Measurements from ENCODE around the gene SBK1. TPM values are rescaled to one million over a fixed set of nuclear protein-coding genes. Genes with fewer than 3 reads are reported as not detected.
"Not testable (repeated sequence)": the region's sequence is repeated elsewhere in the genome, so short reads cannot be mapped to it uniquely, and the experiment has no call there.

Gene SBK1
- total and polyA plus RNA-seq, 10 of the 15 experiments (the other 5 are each of a cell fraction or from before 2014, with no cell fraction given), result 0.04 to 0.26 (median 0.06) TPM; not detected in 4

GRCh38 chr16:28330232-28330631 is 37.9 kb downstream of the SBK1 start:
- H3K27ac ChIP-seq (ENCODE audit: control insufficient read depth, insufficient read depth); intact Hi-C loops (cut with micrococcal nuclease; ENCODE audit: unreplicated experiment); H3K9ac ChIP-seq (ENCODE audit: control insufficient read depth, insufficient read depth, low read length); BruUV-seq (replicated peaks); POLR2A ChIA-PET; DNase-seq (ENCODE audit: low read depth, low spot score); H2AFZ ChIP-seq (ENCODE audit: control insufficient read depth, low read depth, low read length); H4K20me1 ChIP-seq (ENCODE audit: control insufficient read depth, insufficient read depth); in situ Hi-C loops (cut with MboI); H3K36me3 ChIP-seq (ENCODE audit: control insufficient read depth in 2 of 2, insufficient read depth in 2 of 2, low read length in 1 of 2); H3K27me3 ChIP-seq (replicated peaks in 1 of 2; ENCODE audit: control insufficient read depth in 2 of 2, insufficient read depth in 2 of 2, low read length in 1 of 2); H3K4me2 ChIP-seq (ENCODE audit: control insufficient read depth, insufficient read depth); H3K4me1 ChIP-seq (ENCODE audit: control insufficient read depth, insufficient read depth, low read length); H3K9me3 ChIP-seq (replicated peaks; ENCODE audit: control insufficient read depth, insufficient read depth, low read length); RAD21 ChIA-PET (ENCODE audit: unreplicated experiment); H3K79me2 ChIP-seq (ENCODE audit: control insufficient read depth, insufficient read depth, low read length); CTCF ChIA-PET; H3K4me3 ChIP-seq; FAIRE-seq: not testable (repeated sequence)
- peak; percentile 58; the same call in 2 of the 3 replicates for ATAC-seq
- WGBS (ENCODE audit: insufficient coverage, insufficient replicate concordance, low lambda C conversion rate, missing lambda C conversion rate), result 22% methylated on average over 6 of the region's 9 CpGs
- SMC1A ChIA-PET (ENCODE audit: uncharacterized antibody, unreplicated experiment), result interaction anchor here (0.7 kb wide), 1 partner anchor 211 kb away, joined by 3 read pairs; no protein-coding TSS in a partner anchor

DNA sequence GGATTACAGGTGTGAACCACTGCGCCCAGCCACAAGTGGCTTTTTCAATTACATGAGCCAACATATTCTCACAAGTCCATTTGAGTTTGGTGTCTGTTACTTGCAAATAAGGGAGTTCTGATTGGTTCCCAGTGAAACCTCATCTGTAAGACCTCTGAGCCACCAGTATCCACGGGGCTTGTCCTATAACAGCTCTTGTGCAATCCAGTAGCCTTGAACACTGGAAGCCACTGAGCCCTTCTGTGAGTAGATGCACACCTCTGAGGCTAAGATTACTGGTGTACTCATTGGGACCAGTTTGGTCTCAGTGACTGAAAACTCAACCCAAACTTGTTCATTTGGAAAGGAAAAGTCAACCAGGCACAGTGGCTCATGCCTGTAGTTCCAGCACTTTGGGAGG is 38.7 kb downstream of the SBK1 start:
- H3K36me3 ChIP-seq (ENCODE audit: control insufficient read depth in 2 of 2, insufficient read depth in 2 of 2, low read length in 1 of 2); CTCF ChIA-PET; H2AFZ ChIP-seq (ENCODE audit: control insufficient read depth, low read depth, low read length); H3K27me3 ChIP-seq (replicated peaks in 1 of 2; ENCODE audit: control insufficient read depth in 2 of 2, insufficient read depth in 2 of 2, low read length in 1 of 2); RAD21 ChIA-PET (ENCODE audit: unreplicated experiment); H3K27ac ChIP-seq (ENCODE audit: control insufficient read depth, insufficient read depth); H4K20me1 ChIP-seq (ENCODE audit: control insufficient read depth, insufficient read depth); POLR2A ChIA-PET; H3K4me1 ChIP-seq (ENCODE audit: control insufficient read depth, insufficient read depth, low read length); H3K9ac ChIP-seq (ENCODE audit: control insufficient read depth, insufficient read depth, low read length); H3K4me3 ChIP-seq; H3K79me2 ChIP-seq (ENCODE audit: control insufficient read depth, insufficient read depth, low read length); in situ Hi-C loops (cut with MboI); FAIRE-seq; H3K9me3 ChIP-seq (replicated peaks; ENCODE audit: control insufficient read depth, insufficient read depth, low read length); H3K4me2 ChIP-seq (ENCODE audit: control insufficient read depth, insufficient read depth); intact Hi-C loops (cut with micrococcal nuclease; ENCODE audit: unreplicated experiment); DNase-seq (ENCODE audit: low read depth, low spot score); BruUV-seq (replicated peaks): not testable (repeated sequence)
- WGBS (ENCODE audit: insufficient coverage, insufficient replicate concordance, low lambda C conversion rate, missing lambda C conversion rate), result 63% methylated on average over 2 of the region's 2 CpGs
- ATAC-seq, result peak; percentile 27; the same call in 1 of the 3 replicates
- SMC1A ChIA-PET (ENCODE audit: uncharacterized antibody, unreplicated experiment), result interaction anchor here (0.7 kb wide), 1 partner anchor 211 kb away, joined by 3 read pairs; no protein-coding TSS in a partner anchor

DNA sequence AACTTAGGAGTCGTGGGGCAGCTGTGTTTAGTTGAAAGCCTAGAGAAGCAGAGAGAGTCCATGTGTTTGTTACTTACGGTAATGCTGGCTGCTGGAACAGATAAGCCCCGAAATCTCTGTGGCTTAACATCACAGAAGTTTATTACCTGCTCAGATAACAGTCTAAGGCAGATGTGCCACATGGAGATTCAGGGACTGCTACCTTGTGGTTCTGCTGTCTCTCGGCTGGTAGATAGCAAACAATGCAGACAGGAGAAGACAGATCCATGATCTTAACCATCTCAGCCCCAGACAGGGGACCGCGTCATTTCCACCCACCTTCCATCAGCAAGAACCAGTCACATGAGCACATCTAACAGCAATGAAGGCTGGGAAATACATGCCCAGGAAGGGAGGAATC is 40.3 kb downstream of the SBK1 start:
- 56% methylated on average over 6 of the region's 6 CpGs for WGBS (ENCODE audit: insufficient coverage, insufficient replicate concordance, low lambda C conversion rate, missing lambda C conversion rate)
- intact Hi-C loops (cut with micrococcal nuclease; ENCODE audit: unreplicated experiment); ATAC-seq; BruUV-seq (replicated peaks); in situ Hi-C loops (cut with MboI); H3K4me1 ChIP-seq (ENCODE audit: control insufficient read depth, insufficient read depth, low read length); H3K9me3 ChIP-seq (replicated peaks; ENCODE audit: control insufficient read depth, insufficient read depth, low read length); POLR2A ChIA-PET; H3K4me3 ChIP-seq; H4K20me1 ChIP-seq (ENCODE audit: control insufficient read depth, insufficient read depth); H3K27me3 ChIP-seq (replicated peaks in 1 of 2; ENCODE audit: control insufficient read depth in 2 of 2, insufficient read depth in 2 of 2, low read length in 1 of 2); H2AFZ ChIP-seq (ENCODE audit: control insufficient read depth, low read depth, low read length); CTCF ChIA-PET; H3K27ac ChIP-seq (ENCODE audit: control insufficient read depth, insufficient read depth); DNase-seq (ENCODE audit: low read depth, low spot score); RAD21 ChIA-PET (ENCODE audit: unreplicated experiment); H3K4me2 ChIP-seq (ENCODE audit: control insufficient read depth, insufficient read depth); H3K9ac ChIP-seq (ENCODE audit: control insufficient read depth, insufficient read depth, low read length); H3K79me2 ChIP-seq (ENCODE audit: control insufficient read depth, insufficient read depth, low read length); H3K36me3 ChIP-seq (ENCODE audit: control insufficient read depth in 2 of 2, insufficient read depth in 2 of 2, low read length in 1 of 2); SMC1A ChIA-PET (ENCODE audit: uncharacterized antibody, unreplicated experiment); FAIRE-seq: not testable (repeated sequence)

- H3K4me1 ChIP-seq (ENCODE audit: control insufficient read depth, insufficient read depth, low read length); H3K4me2 ChIP-seq (ENCODE audit: control insufficient read depth, insufficient read depth); H3K79me2 ChIP-seq (ENCODE audit: control insufficient read depth, insufficient read depth, low read length); DNase-seq (ENCODE audit: low read depth, low spot score); CTCF ChIA-PET; H3K27me3 ChIP-seq (replicated peaks in 1 of 2; ENCODE audit: control insufficient read depth in 2 of 2, insufficient read depth in 2 of 2, low read length in 1 of 2); H2AFZ ChIP-seq (ENCODE audit: control insufficient read depth, low read depth, low read length); H3K4me3 ChIP-seq; H3K9ac ChIP-seq (ENCODE audit: control insufficient read depth, insufficient read depth, low read length); intact Hi-C loops (cut with micrococcal nuclease; ENCODE audit: unreplicated experiment); SMC1A ChIA-PET (ENCODE audit: uncharacterized antibody, unreplicated experiment); RAD21 ChIA-PET (ENCODE audit: unreplicated experiment); in situ Hi-C loops (cut with MboI); H3K27ac ChIP-seq (ENCODE audit: control insufficient read depth, insufficient read depth); H4K20me1 ChIP-seq (ENCODE audit: control insufficient read depth, insufficient read depth); ATAC-seq; POLR2A ChIA-PET; H3K9me3 ChIP-seq (replicated peaks; ENCODE audit: control insufficient read depth, insufficient read depth, low read length); H3K36me3 ChIP-seq (ENCODE audit: control insufficient read depth in 2 of 2, insufficient read depth in 2 of 2, low read length in 1 of 2); FAIRE-seq; BruUV-seq (replicated peaks): not testable (repeated sequence)
- 63% methylated on average over 8 of the region's 8 CpGs for WGBS (ENCODE audit: insufficient coverage, insufficient replicate concordance, low lambda C conversion rate, missing lambda C conversion rate)
Measured at GRCh38 chr16:28335678-28336077, 43.4 kb downstream of the SBK1 start.

Data from GM12878 (cell line).